Left colon (tissue), 2 donors: ENCODE results near the gene TEX19. TPM values are rescaled to one million over a fixed set of nuclear protein-coding genes. Genes with fewer than 3 reads are reported as not detected.
"Not testable (repeated sequence)": the region's sequence is repeated elsewhere in the genome, so short reads cannot be mapped to it uniquely, and the experiment has no call there.

Experiments used
- ATAC-seq: fragments of 200-7000 bp; cut with Tn5 transposase; one replicate; pipeline ENCODE4 v1.9.1; 2020; ENCODE audit warnings: mild to moderate bottlenecking, moderate library complexity
- DNase-seq, 2 donors: peaks; one replicate each; pipeline ENCODE4 v3.0.0-alpha.2; 2020
- intact Hi-C, 2 donors: fragments of 100-400 bp; cut with DNase I in 1 of 2; cut with micrococcal nuclease in 1 of 2; formaldehyde crosslinking; loops; one replicate each; pipeline versions ENCODE4 v1.11.2 to v1.14.0; 2022; cut with DNase I, micrococcal nuclease
- total RNA-seq, 2 donors: library from RNA; stranded (reverse); fragmentation: NEBNext Ultra II Directional; extraction: Animal tissue kit (Norgen Biotek cat#: 25700); gene quantifications; one replicate each; pipeline ENCODE4 v1.2.1, GENCODE V29; 2021
- donor health status: DM: no; HTN: no; CAD: no.
- donor health status: DM: yes; HTN: yes; CAD: no.

The TEX19 gene
- total RNA-seq, 2 donors from 2014 or later, result not detected

GRCh38 chr17:82348866-82349265, 10.2 kb upstream of the TEX19 start:
- ATAC-seq, result no peak
- DNase-seq, result no peak
- intact Hi-C loops, result no loop called here

- intact Hi-C loops, result no loop called here
- ATAC-seq, result no peak
- no peak for DNase-seq
These were observed 9.8 kb upstream of the TEX19 start for GRCh38 chr17:82349287-82349701.

- DNase-seq, result peak in 1 of 2 donors; percentile 57
- ATAC-seq, result no peak
- intact Hi-C loops, result loop anchor here (5.0 to 10.0 kb wide), 3 partner anchors 62 to 424 kb away; no protein-coding TSS in a partner anchor
These were observed 8.6 kb upstream of the TEX19 start for GRCh38 chr17:82350182-82351030.

- ATAC-seq, result peak; percentile 9
- intact Hi-C loops, result loop anchor here (5.0 to 10.0 kb wide), 3 partner anchors 61 to 424 kb away; no protein-coding TSS in a partner anchor
- no peak for DNase-seq
These were observed 7.8 kb upstream of the TEX19 start for GRCh38 chr17:82351254-82351712.

GRCh38 chr17:82351713-82352488, 7.1 kb upstream of the TEX19 start:
- peak; percentile 83 for ATAC-seq
- peak; percentile 75 to 91 for DNase-seq
- intact Hi-C loops, result loop anchor here (5.0 to 10.0 kb wide), 3 partner anchors 60 to 423 kb away; no protein-coding TSS in a partner anchor

GRCh38 chr17:82353484-82353883, 5.6 kb upstream of the TEX19 start:
- no peak for ATAC-seq
- no peak for DNase-seq
- intact Hi-C loops, result loop anchor here (5.0 to 10.0 kb wide), 3 partner anchors 59 to 421 kb away; no protein-coding TSS in a partner anchor

- no peak for ATAC-seq
These were observed 4.2 kb upstream of the TEX19 start for GRCh38 chr17:82354804-82355308.

GRCh38 chr17:82355770-82356427, 3.1 kb upstream of the TEX19 start:
- ATAC-seq (no peak), DNase-seq (no peak)
- intact Hi-C loops, result loop anchor here (5.0 to 10.0 kb wide), 3 partner anchors 56 to 419 kb away; no protein-coding TSS in a partner anchor

More at GRCh38 chr17:82354804-82355308, 4.2 kb upstream of the TEX19 start:
- no peak for DNase-seq
- intact Hi-C loops, result loop anchor here (5.0 to 10.0 kb wide), 3 partner anchors 57 to 420 kb away; no protein-coding TSS in a partner anchor

GRCh38 chr17:82356845-82357355, 2.1 kb upstream of the TEX19 start:
- peak; percentile 72 for ATAC-seq
- peak in 1 of 2 donors; percentile 43 for DNase-seq
- intact Hi-C loops, result loop anchor here (5.0 to 10.0 kb wide), 3 partner anchors 55 to 418 kb away; no protein-coding TSS in a partner anchor

- ATAC-seq (no peak), DNase-seq (no peak)
- intact Hi-C loops, result loop anchor here (5.0 to 10.0 kb wide), 3 partner anchors 55 to 417 kb away; no protein-coding TSS in a partner anchor
These were observed 1.7 kb upstream of the TEX19 start for GRCh38 chr17:82357394-82357793.

GRCh38 chr17:82359451-82360074, 516 bp downstream of the TEX19 start:
- intact Hi-C loops, result loop anchor here (5.0 to 10.0 kb wide), 3 partner anchors 53 to 415 kb away; no protein-coding TSS in a partner anchor

GRCh38 chr17:82361885-82362633, 3.0 kb downstream of the TEX19 start:
- no peak for DNase-seq
- intact Hi-C loops, result no loop called here
- no peak for ATAC-seq

More at GRCh38 chr17:82359451-82360074, 516 bp downstream of the TEX19 start:
- not testable (repeated sequence) for DNase-seq, ATAC-seq

- intact Hi-C loops, result no loop called here
- DNase-seq, result no peak
- ATAC-seq, result no peak
These were observed 6.7 kb downstream of the TEX19 start for GRCh38 chr17:82365606-82366295.

- peak in 1 of 2 donors; percentile 65 for DNase-seq
- peak; percentile 93 for ATAC-seq
- intact Hi-C loops, result no loop called here
These were observed 7.7 kb downstream of the TEX19 start for GRCh38 chr17:82366749-82367148.

GRCh38 chr17:82367724-82368524, 8.9 kb downstream of the TEX19 start:
- DNase-seq (no peak), ATAC-seq (no peak)
- intact Hi-C loops, result no loop called here
